ENCODE results near the gene MKLN1. TPM values are rescaled to one million over a fixed set of nuclear protein-coding genes. Genes with fewer than 3 reads are reported as not detected.

The MKLN1 gene
- total RNA-seq = 10 to 100 TPM; 39.4 to 74.4 (median 53.2) TPM

- peaks cover 0 to 33% (median 4%) of the 10 kb centered on the region in 4 donors for H3K4me1 ChIP-seq
- H3K4me3 ChIP-seq = peak within 1 kb of the TSS; percentile 74 to 96 (median 91)
- no peak for TF ChIP-seq CTCF (IDR thresholded peaks at IDR 0.05)
- peak; percentile 79 to 81 for TF ChIP-seq POLR2A (IDR thresholded peaks at IDR 0.05)
- no peaks in the 10 kb centered on the region for H3K9me3 ChIP-seq
- peak within 1 kb of the TSS; percentile 94 to 99 (median 96) for H3K27ac ChIP-seq
- peak; percentile 94 to 97 (median 95) for DNase-seq
- H3K36me3 ChIP-seq = no peaks in the 10 kb centered on the region
- no peaks in the 10 kb centered on the region for H3K27me3 ChIP-seq
These were observed at the start of gene MKLN1 for GRCh38 chr7:131327626-131328376. Gene MKLN1 (plus strand): TSS chr7:131327876. CDS start chr7:131327900, 24 bp downstream.

- H3K4me3 ChIP-seq = no peak overlapping the region
- no peaks in the 10 kb centered on the region for H3K4me1 ChIP-seq
- no peaks in the 10 kb centered on the region for H3K27me3 ChIP-seq
- H3K9me3 ChIP-seq = no peaks in the 10 kb centered on the region
- no peak for DNase-seq
- no peaks in the 10 kb centered on the region for H3K36me3 ChIP-seq
- H3K27ac ChIP-seq = no peak overlapping the region
- TF ChIP-seq CTCF (IDR thresholded peaks at IDR 0.05) (no peak), POLR2A (IDR thresholded peaks at IDR 0.05) (no peak)
These were observed 48.6 kb upstream of the MKLN1 start for GRCh38 chr7:131279044-131279443.

- DNase-seq = no peak
- H3K36me3 ChIP-seq = no peaks in the 10 kb centered on the region
- no peaks in the 10 kb centered on the region for H3K4me1 ChIP-seq
- no peak overlapping the region for H3K27ac ChIP-seq
- no peaks in the 10 kb centered on the region for H3K27me3 ChIP-seq
- no peak overlapping the region for H3K4me3 ChIP-seq
- TF ChIP-seq CTCF (IDR thresholded peaks at IDR 0.05) = no peak
- no peak for TF ChIP-seq POLR2A (IDR thresholded peaks at IDR 0.05)
- no peaks in the 10 kb centered on the region for H3K9me3 ChIP-seq
These were observed 46.2 kb upstream of the MKLN1 start for GRCh38 chr7:131281266-131282048.

GRCh38 chr7:131284702-131285419 is 42.8 kb upstream of the MKLN1 start:
- Histone ChIP-seq H3K4me1 (no peaks in the 10 kb centered on the region), H3K36me3 (no peaks in the 10 kb centered on the region), H3K9me3 (no peaks in the 10 kb centered on the region), H3K4me3 (no peak overlapping the region), H3K27ac (peak overlapping the region in 2 of 4 donors; percentile 8 to 17), H3K27me3 (no peaks in the 10 kb centered on the region)
- DNase-seq = no peak
- no peak for TF ChIP-seq POLR2A (IDR thresholded peaks at IDR 0.05)
- TF ChIP-seq CTCF (IDR thresholded peaks at IDR 0.05) = no peak

- TF ChIP-seq POLR2A (IDR thresholded peaks at IDR 0.05) (no peak), CTCF (IDR thresholded peaks at IDR 0.05) (no peak)
- no peak for DNase-seq
- Histone ChIP-seq H3K9me3 (no peaks in the 10 kb centered on the region), H3K4me1 (no peaks in the 10 kb centered on the region), H3K27ac (peak overlapping the region in 1 of 4 donors; percentile 17), H3K4me3 (no peak overlapping the region), H3K36me3 (no peaks in the 10 kb centered on the region), H3K27me3 (no peaks in the 10 kb centered on the region)
These were observed 42.1 kb upstream of the MKLN1 start for GRCh38 chr7:131285556-131285955.

All from Peyer's patch (tissue), 4 donors.